Measurements from ENCODE around the gene CDC73. TPM values are rescaled to one million over a fixed set of nuclear protein-coding genes. Genes with fewer than 3 reads are reported as not detected.

Gene CDC73
- total RNA-seq, 1 experiment from 2014 or later: 63.2 TPM

GRCh38 chr1:193104502-193104906 is 17.3 kb upstream of the CDC73 start:
- Histone ChIP-seq H3K4me3 (replicated peaks in 1 of 2; ENCODE audit: low read depth in 1 of 2, low read length in 2 of 2) (peak overlapping the region; percentile 58 to 74), H3K27ac (ENCODE audit: low read depth, low read length) (peak overlapping the region; percentile 79), H3K36me3 (ENCODE audit: control insufficient read depth in 1 of 2, insufficient read depth in 2 of 2, low read length in 2 of 2) (peaks cover 3 to 4% of the 10 kb centered on the region in 2 experiments; a peak in 1 of 4 replicates), H3K4me2 (ENCODE audit: low read length) (peak overlapping the region; percentile 74), H3K9ac (ENCODE audit: low read length) (peak overlapping the region; percentile 72), H3K27me3 (ENCODE audit: insufficient read depth, low read length) (no peaks in the 10 kb centered on the region), H3K4me1 (ENCODE audit: control insufficient read depth in 1 of 2, insufficient read depth in 2 of 2, low read length in 2 of 2) (peaks cover 12 to 20% of the 10 kb centered on the region in 2 experiments; a peak in 3 of 4 replicates), H2AFZ (ENCODE audit: low read depth, low read length, poor library complexity, severe bottlenecking) (peak overlapping the region; percentile 42), H3K9me2 (ENCODE audit: insufficient read depth) (no peaks in the 10 kb centered on the region), H3K79me2 (ENCODE audit: insufficient read depth, low read length) (peaks cover 30% of the 10 kb centered on the region), H3K9me3 (ENCODE audit: control insufficient read depth in 1 of 2, insufficient read depth in 1 of 2, low read depth in 1 of 2, low read length in 2 of 2) (no peaks in the 10 kb centered on the region), H4K20me1 (ENCODE audit: insufficient read depth) (no peaks in the 10 kb centered on the region)
- RAD21 ChIA-PET (ENCODE audit: low non-redundant PET in 1 of 2, low total read pairs in 2 of 2, uncharacterized antibody in 2 of 2, unreplicated experiment in 2 of 2): no interaction called here
- peak; percentile 35 for ATAC-seq
- TF ChIP-seq ELF1 (IDR thresholded peaks at IDR 0.05; ENCODE audit: borderline replicate concordance, low read depth) (peak; percentile 28; the same call in 1 of the 2 replicates), CTCF (IDR thresholded peaks at IDR 0.05 in 2 of 3, conservative IDR thresholded peaks at IDR 0.05 in 1 of 3; ENCODE audit: borderline replicate concordance in 1 of 3, insufficient read depth in 1 of 3, low read depth in 2 of 3, low read length in 2 of 3) (no peak), EGR1 (IDR thresholded peaks at IDR 0.05; ENCODE audit: low read depth) (0 out of 2 replicates have a peak, but pooled peaks have one; percentile 14), CEBPB (IDR thresholded peaks at IDR 0.05; ENCODE audit: low read depth) (no peak), SRF (IDR thresholded peaks at IDR 0.05; ENCODE audit: low read depth) (no peak), EZH2phosphoT487 (IDR thresholded peaks at IDR 0.05; ENCODE audit: borderline replicate concordance) (no peak)
- TF ChIP-seq, protein P1, sequence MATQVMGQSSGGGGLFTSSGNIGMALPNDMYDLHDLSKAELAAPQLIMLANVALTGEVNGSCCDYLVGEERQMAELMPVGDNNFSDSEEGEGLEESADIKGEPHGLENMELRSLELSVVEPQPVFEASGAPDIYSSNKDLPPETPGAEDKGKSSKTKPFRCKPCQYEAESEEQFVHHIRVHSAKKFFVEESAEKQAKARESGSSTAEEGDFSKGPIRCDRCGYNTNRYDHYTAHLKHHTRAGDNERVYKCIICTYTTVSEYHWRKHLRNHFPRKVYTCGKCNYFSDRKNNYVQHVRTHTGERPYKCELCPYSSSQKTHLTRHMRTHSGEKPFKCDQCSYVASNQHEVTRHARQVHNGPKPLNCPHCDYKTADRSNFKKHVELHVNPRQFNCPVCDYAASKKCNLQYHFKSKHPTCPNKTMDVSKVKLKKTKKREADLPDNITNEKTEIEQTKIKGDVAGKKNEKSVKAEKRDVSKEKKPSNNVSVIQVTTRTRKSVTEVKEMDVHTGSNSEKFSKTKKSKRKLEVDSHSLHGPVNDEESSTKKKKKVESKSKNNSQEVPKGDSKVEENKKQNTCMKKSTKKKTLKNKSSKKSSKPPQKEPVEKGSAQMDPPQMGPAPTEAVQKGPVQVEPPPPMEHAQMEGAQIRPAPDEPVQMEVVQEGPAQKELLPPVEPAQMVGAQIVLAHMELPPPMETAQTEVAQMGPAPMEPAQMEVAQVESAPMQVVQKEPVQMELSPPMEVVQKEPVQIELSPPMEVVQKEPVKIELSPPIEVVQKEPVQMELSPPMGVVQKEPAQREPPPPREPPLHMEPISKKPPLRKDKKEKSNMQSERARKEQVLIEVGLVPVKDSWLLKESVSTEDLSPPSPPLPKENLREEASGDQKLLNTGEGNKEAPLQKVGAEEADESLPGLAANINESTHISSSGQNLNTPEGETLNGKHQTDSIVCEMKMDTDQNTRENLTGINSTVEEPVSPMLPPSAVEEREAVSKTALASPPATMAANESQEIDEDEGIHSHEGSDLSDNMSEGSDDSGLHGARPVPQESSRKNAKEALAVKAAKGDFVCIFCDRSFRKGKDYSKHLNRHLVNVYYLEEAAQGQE (IDR thresholded peaks at IDR 0.05; ENCODE audit: low read depth): no peak
- CTCF ChIA-PET: interaction anchor here (1.1 to 2.2 kb wide), 4 partner anchors 9 to 85 kb away, joined by 3 to 10 read pairs (median 4); partner anchors contain the start of gene CDC73
- BruUV-seq (replicated peaks): TSS peak; percentile 42
- POLR2A ChIA-PET: interaction anchor here (1.2 to 2.4 kb wide), 5 partner anchors 9 to 46 kb away, joined by 5 to 16 read pairs (median 11); partner anchors contain the start of genes CDC73, RO60 and UCHL5
- DNase-seq (ENCODE audit: low read depth, low spot score): peak; percentile 28
- intact Hi-C loops (cut with micrococcal nuclease): no loop called here

All from HCT116 (cell line).